GM23338 (cell line): ENCODE data around the gene IBTK. TPM values are rescaled to one million over a fixed set of nuclear protein-coding genes. Genes with fewer than 3 reads are reported as not detected.

Experiments used
- ATAC-seq: fragments of 200-7000 bp; cut with Tn5 transposase; 3 replicates; pipeline ENCODE4 v1.9.1; 2020
- DNase-seq: peaks from one replicate; pipeline ENCODE4 v3.0.0-alpha.2; 2015; ENCODE audit warnings: low spot score
- H2AFZ ChIP-seq: fragments of 200-600 bp; sonication (generic); 2 replicates; pipeline ENCODE4 v1.8.0; 2016; ENCODE audit warnings: antibody characterized with exemption, mild to moderate bottlenecking, moderate library complexity
- H3F3A ChIP-seq: fragments of 200-600 bp; sonication (generic); replicated peaks from 2 replicates; pipeline ENCODE4 v1.8.0; 2017; ENCODE audit warnings: antibody characterized with exemption, mixed run types, low read depth
- H3K27ac ChIP-seq: fragments of 200-600 bp; sonication (generic); 2 replicates; pipeline ENCODE4 v1.6.1; 2016; ENCODE audit warnings: low read depth
- H3K27me3 ChIP-seq: fragments of 200-600 bp; sonication (generic); 2 replicates; pipeline ENCODE4 v1.8.0; 2016; ENCODE audit warnings: mild to moderate bottlenecking, mixed run types, moderate library complexity; ENCODE audit not compliant: insufficient read depth
- H3K36me3 ChIP-seq: fragments of 200-600 bp; sonication (generic); 2 replicates; pipeline ENCODE4 v1.8.0; 2016; ENCODE audit warnings: mild to moderate bottlenecking; ENCODE audit not compliant: insufficient read depth
- H3K4me1 ChIP-seq: fragments of 200-600 bp; sonication (generic); 2 replicates; pipeline ENCODE4 v1.8.0; 2016; ENCODE audit warnings: mild to moderate bottlenecking, moderate library complexity; ENCODE audit not compliant: insufficient read depth
- H3K4me2 ChIP-seq: fragments of 200-600 bp; sonication (generic); 2 replicates; pipeline ENCODE4 v1.7.1; 2017; ENCODE audit warnings: mixed run types
- H3K4me3 ChIP-seq: fragments of 200-600 bp; sonication (generic); 2 replicates; pipeline ENCODE4 v1.6.1; 2016; ENCODE audit warnings: mixed run types
- H3K79me2 ChIP-seq: fragments of 200-600 bp; sonication (generic); replicated peaks from 2 replicates; pipeline ENCODE4 v1.8.0; 2017; ENCODE audit warnings: mild to moderate bottlenecking; ENCODE audit not compliant: insufficient read depth
- H3K9me2 ChIP-seq: fragments of 200-600 bp; sonication (generic); 2 replicates; pipeline ENCODE4 v1.8.0; 2017; ENCODE audit not compliant: insufficient read depth
- H4K20me1 ChIP-seq: fragments of 200-600 bp; sonication (generic); replicated peaks from 2 replicates; pipeline ENCODE4 v1.8.0; 2017; ENCODE audit warnings: mild to moderate bottlenecking; ENCODE audit not compliant: insufficient read depth
- H3K27ac Mint-ChIP-seq: 2 replicates; pipeline ENCODE4 v1.8.0; 2020; ENCODE audit warnings: inconsistent platforms, mild to moderate bottlenecking, moderate library complexity, mixed read lengths
- H3K27me3 Mint-ChIP-seq: 3 replicates; pipeline ENCODE4 v1.8.0; 2022; ENCODE audit warnings: low read depth, mild to moderate bottlenecking, moderate library complexity, mixed read lengths, inconsistent platforms; ENCODE audit not compliant: insufficient read depth, poor library complexity
- H3K36me3 Mint-ChIP-seq: 3 replicates; pipeline ENCODE4 v1.8.0; 2021; ENCODE audit warnings: low read depth, mild to moderate bottlenecking, inconsistent platforms, moderate library complexity, mixed read lengths
- H3K4me1 Mint-ChIP-seq: 3 replicates; pipeline ENCODE4 v1.8.0; 2020; ENCODE audit warnings: mild to moderate bottlenecking, inconsistent platforms, mixed read lengths
- H3K4me3 Mint-ChIP-seq: 3 replicates; pipeline ENCODE4 v1.8.0; 2021; ENCODE audit warnings: moderate library complexity, mild to moderate bottlenecking, inconsistent platforms, mixed read lengths
- H3K9me3 Mint-ChIP-seq: 3 replicates; pipeline ENCODE4 v1.8.0; 2020; ENCODE audit warnings: moderate library complexity, mild to moderate bottlenecking, inconsistent platforms, mixed read lengths
- CREB1 ChIP-seq: fragments of 250-450 bp; sonication (Bioruptor Pico); IDR thresholded peaks from 2 replicates; pipeline ENCODE4 v1.5.0; 2020; ENCODE audit warnings: low read depth, mild to moderate bottlenecking, moderate library complexity
- EZH2 ChIP-seq: fragments of 200-600 bp; sonication (generic); IDR thresholded peaks from one replicate; pipeline ENCODE4 v1.8.0; 2017; ENCODE audit warnings: antibody characterized with exemption, mild to moderate bottlenecking, low read depth; ENCODE audit not compliant: unreplicated experiment
- EZH2phosphoT487 ChIP-seq: fragments of 200-600 bp; sonication (generic); IDR thresholded peaks from one replicate; pipeline ENCODE4 v1.8.1; 2018; ENCODE audit warnings: antibody characterized with exemption; ENCODE audit not compliant: unreplicated experiment
- JUNB ChIP-seq: IDR thresholded peaks from one replicate; pipeline ENCODE4 v1.6.1; 2016; ENCODE audit warnings: antibody characterized with exemption; ENCODE audit not compliant: unreplicated experiment
- NANOG ChIP-seq: IDR thresholded peaks from 2 replicates; pipeline ENCODE4 v1.6.1; 2016; ENCODE audit warnings: antibody characterized with exemption, borderline replicate concordance
- POLR2AphosphoS5 ChIP-seq: IDR thresholded peaks from 2 replicates; pipeline ENCODE4 v1.6.1; 2016; ENCODE audit warnings: antibody characterized with exemption, low read depth
- STAT1 ChIP-seq: IDR thresholded peaks from one replicate; pipeline ENCODE4 v1.6.1; 2016; ENCODE audit warnings: antibody characterized with exemption; ENCODE audit not compliant: unreplicated experiment
- ZNF114 ChIP-seq: fragments of 250-450 bp; sonication (Bioruptor Pico); IDR thresholded peaks from 2 replicates; pipeline ENCODE4 v1.5.0; 2020; ENCODE audit warnings: mild to moderate bottlenecking, moderate library complexity
- ZNF331 ChIP-seq: fragments of 250-450 bp; sonication (Bioruptor Pico); IDR thresholded peaks from 2 replicates; pipeline ENCODE4 v1.5.0; 2020; ENCODE audit warnings: low read depth, mild to moderate bottlenecking, moderate library complexity
- polyA plus RNA-seq: library from polyadenylated mRNA; unstranded; fragments of >200 nt; fragmentation: Nextera tagmentation; extraction: Ambion mirVana; gene quantifications from 2 replicates; pipeline ENCODE4 v1.2.1, GENCODE V29; 2016
- total RNA-seq: library from RNA; depleted of rRNA; stranded (reverse); fragments of >200 nt; shearing (Covaris generic); gene quantifications from 2 replicates; pipeline ENCODE4 v1.2.3, GENCODE V29; 2014
- TF ChIP-seq, protein P1 (sequence below), 2 experiments: fragments of 200-600 bp in 1 of 2; sonication (generic) in 1 of 2; conservative IDR thresholded peaks; 2 replicates each; pipeline versions ENCODE4 v1.5.1 to v1.6.1; 2016 to 2017; ENCODE audit warnings: antibody characterized with exemption in 2 of 2, low read depth in 2 of 2, mild to moderate bottlenecking in 2 of 2, moderate library complexity in 1 of 2
- TF ChIP-seq, protein P2 (sequence below): IDR thresholded peaks from 2 replicates; pipeline ENCODE4 v1.6.1; 2016; ENCODE audit warnings: antibody characterized with exemption
- TF ChIP-seq, protein P3 (sequence below): IDR thresholded peaks from one replicate; pipeline ENCODE4 v1.6.1; 2018; ENCODE audit warnings: antibody characterized with exemption; ENCODE audit not compliant: unreplicated experiment
- TF ChIP-seq, protein P4 (sequence below): fragments of 250-450 bp; sonication (Bioruptor Pico); IDR thresholded peaks from 2 replicates; pipeline ENCODE4 v1.5.0; 2020; ENCODE audit warnings: mild to moderate bottlenecking, moderate library complexity

The IBTK gene
- total and polyA plus RNA-seq, 2 experiments from 2014 or later, result 16.0 to 28.7 TPM

DNA sequence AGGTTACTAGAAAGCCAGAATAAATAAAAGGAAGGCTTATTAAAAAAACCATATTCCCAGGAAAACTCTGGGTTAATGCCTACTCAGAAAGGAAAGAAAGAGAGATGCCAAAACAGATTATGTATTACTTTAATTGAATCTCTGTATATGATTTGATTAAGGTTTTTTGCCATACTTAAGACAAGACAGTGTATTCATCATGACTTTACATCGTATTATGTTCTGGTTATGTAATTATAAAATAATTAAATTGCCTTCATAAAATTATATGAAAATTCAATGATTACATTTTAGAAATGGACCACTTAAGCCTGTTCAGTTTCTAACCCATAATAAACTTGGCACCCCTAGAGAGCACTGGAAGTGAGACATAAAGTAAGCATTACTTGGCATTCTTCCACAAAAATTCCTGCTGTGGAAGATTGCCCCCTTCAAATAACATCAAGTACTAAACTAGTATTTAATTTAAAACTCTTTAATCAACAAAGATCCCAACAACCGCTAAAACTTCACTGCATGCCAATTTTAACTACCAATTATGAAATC, 20.8 kb upstream of the IBTK start:
- H3K36me3 Mint-ChIP-seq, result no peaks in the 10 kb centered on the region
- TF ChIP-seq, protein P1, sequence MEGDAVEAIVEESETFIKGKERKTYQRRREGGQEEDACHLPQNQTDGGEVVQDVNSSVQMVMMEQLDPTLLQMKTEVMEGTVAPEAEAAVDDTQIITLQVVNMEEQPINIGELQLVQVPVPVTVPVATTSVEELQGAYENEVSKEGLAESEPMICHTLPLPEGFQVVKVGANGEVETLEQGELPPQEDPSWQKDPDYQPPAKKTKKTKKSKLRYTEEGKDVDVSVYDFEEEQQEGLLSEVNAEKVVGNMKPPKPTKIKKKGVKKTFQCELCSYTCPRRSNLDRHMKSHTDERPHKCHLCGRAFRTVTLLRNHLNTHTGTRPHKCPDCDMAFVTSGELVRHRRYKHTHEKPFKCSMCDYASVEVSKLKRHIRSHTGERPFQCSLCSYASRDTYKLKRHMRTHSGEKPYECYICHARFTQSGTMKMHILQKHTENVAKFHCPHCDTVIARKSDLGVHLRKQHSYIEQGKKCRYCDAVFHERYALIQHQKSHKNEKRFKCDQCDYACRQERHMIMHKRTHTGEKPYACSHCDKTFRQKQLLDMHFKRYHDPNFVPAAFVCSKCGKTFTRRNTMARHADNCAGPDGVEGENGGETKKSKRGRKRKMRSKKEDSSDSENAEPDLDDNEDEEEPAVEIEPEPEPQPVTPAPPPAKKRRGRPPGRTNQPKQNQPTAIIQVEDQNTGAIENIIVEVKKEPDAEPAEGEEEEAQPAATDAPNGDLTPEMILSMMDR (conservative IDR thresholded peaks at IDR 0.05; ENCODE audit: low read depth in 2 of 2), result no peak
- TF ChIP-seq EZH2 (no peak), EZH2phosphoT487 (no peak), ZNF331 (no peak), STAT1 (no peak), CREB1 (CRISPR knock-in tag) (no peak), JUNB (no peak), POLR2AphosphoS5 (no peak), NANOG (no peak), ZNF114 (CRISPR knock-in tag) (no peak)
- TF ChIP-seq, protein P2, sequence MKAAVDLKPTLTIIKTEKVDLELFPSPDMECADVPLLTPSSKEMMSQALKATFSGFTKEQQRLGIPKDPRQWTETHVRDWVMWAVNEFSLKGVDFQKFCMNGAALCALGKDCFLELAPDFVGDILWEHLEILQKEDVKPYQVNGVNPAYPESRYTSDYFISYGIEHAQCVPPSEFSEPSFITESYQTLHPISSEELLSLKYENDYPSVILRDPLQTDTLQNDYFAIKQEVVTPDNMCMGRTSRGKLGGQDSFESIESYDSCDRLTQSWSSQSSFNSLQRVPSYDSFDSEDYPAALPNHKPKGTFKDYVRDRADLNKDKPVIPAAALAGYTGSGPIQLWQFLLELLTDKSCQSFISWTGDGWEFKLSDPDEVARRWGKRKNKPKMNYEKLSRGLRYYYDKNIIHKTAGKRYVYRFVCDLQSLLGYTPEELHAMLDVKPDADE, result no peak
- TF ChIP-seq, protein P3, sequence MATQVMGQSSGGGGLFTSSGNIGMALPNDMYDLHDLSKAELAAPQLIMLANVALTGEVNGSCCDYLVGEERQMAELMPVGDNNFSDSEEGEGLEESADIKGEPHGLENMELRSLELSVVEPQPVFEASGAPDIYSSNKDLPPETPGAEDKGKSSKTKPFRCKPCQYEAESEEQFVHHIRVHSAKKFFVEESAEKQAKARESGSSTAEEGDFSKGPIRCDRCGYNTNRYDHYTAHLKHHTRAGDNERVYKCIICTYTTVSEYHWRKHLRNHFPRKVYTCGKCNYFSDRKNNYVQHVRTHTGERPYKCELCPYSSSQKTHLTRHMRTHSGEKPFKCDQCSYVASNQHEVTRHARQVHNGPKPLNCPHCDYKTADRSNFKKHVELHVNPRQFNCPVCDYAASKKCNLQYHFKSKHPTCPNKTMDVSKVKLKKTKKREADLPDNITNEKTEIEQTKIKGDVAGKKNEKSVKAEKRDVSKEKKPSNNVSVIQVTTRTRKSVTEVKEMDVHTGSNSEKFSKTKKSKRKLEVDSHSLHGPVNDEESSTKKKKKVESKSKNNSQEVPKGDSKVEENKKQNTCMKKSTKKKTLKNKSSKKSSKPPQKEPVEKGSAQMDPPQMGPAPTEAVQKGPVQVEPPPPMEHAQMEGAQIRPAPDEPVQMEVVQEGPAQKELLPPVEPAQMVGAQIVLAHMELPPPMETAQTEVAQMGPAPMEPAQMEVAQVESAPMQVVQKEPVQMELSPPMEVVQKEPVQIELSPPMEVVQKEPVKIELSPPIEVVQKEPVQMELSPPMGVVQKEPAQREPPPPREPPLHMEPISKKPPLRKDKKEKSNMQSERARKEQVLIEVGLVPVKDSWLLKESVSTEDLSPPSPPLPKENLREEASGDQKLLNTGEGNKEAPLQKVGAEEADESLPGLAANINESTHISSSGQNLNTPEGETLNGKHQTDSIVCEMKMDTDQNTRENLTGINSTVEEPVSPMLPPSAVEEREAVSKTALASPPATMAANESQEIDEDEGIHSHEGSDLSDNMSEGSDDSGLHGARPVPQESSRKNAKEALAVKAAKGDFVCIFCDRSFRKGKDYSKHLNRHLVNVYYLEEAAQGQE, result no peak
- TF ChIP-seq, protein P4, sequence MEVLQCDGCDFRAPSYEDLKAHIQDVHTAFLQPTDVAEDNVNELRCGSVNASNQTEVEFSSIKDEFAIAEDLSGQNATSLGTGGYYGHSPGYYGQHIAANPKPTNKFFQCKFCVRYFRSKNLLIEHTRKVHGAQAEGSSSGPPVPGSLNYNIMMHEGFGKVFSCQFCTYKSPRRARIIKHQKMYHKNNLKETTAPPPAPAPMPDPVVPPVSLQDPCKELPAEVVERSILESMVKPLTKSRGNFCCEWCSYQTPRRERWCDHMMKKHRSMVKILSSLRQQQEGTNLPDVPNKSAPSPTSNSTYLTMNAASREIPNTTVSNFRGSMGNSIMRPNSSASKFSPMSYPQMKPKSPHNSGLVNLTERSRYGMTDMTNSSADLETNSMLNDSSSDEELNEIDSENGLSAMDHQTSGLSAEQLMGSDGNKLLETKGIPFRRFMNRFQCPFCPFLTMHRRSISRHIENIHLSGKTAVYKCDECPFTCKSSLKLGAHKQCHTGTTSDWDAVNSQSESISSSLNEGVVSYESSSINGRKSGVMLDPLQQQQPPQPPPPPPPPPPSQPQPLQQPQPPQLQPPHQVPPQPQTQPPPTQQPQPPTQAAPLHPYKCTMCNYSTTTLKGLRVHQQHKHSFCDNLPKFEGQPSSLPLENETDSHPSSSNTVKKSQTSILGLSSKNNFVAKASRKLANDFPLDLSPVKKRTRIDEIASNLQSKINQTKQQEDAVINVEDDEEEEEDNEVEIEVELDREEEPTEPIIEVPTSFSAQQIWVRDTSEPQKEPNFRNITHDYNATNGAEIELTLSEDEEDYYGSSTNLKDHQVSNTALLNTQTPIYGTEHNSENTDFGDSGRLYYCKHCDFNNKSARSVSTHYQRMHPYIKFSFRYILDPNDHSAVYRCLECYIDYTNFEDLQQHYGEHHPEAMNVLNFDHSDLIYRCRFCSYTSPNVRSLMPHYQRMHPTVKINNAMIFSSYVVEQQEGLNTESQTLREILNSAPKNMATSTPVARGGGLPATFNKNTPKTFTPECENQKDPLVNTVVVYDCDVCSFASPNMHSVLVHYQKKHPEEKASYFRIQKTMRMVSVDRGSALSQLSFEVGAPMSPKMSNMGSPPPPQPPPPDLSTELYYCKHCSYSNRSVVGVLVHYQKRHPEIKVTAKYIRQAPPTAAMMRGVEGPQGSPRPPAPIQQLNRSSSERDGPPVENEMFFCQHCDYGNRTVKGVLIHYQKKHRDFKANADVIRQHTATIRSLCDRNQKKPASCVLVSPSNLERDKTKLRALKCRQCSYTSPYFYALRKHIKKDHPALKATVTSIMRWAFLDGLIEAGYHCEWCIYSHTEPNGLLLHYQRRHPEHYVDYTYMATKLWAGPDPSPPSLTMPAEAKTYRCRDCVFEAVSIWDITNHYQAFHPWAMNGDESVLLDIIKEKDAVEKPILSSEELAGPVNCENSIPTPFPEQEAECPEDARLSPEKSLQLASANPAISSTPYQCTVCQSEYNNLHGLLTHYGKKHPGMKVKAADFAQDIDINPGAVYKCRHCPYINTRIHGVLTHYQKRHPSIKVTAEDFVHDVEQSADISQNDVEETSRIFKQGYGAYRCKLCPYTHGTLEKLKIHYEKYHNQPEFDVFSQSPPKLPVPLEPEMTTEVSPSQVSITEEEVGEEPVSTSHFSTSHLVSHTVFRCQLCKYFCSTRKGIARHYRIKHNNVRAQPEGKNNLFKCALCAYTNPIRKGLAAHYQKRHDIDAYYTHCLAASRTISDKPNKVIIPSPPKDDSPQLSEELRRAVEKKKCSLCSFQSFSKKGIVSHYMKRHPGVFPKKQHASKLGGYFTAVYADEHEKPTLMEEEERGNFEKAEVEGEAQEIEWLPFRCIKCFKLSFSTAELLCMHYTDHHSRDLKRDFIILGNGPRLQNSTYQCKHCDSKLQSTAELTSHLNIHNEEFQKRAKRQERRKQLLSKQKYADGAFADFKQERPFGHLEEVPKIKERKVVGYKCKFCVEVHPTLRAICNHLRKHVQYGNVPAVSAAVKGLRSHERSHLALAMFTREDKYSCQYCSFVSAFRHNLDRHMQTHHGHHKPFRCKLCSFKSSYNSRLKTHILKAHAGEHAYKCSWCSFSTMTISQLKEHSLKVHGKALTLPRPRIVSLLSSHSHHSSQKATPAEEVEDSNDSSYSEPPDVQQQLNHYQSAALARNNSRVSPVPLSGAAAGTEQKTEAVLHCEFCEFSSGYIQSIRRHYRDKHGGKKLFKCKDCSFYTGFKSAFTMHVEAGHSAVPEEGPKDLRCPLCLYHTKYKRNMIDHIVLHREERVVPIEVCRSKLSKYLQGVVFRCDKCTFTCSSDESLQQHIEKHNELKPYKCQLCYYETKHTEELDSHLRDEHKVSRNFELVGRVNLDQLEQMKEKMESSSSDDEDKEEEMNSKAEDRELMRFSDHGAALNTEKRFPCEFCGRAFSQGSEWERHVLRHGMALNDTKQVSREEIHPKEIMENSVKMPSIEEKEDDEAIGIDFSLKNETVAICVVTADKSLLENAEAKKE (CRISPR knock-in tag), result no peak
- no peak overlapping the region for H2AFZ ChIP-seq
- H3K4me1 ChIP-seq, result peaks cover 18% of the 10 kb centered on the region
- no peak overlapping the region for H3K27ac ChIP-seq
- ATAC-seq, result no peak
- H3K4me1 Mint-ChIP-seq, result peaks cover 31% of the 10 kb centered on the region
- peaks cover 5% of the 10 kb centered on the region for H3K9me2 ChIP-seq
- H3K4me3 Mint-ChIP-seq, result no peak overlapping the region
- no peak overlapping the region for H3K27ac Mint-ChIP-seq
- no peaks in the 10 kb centered on the region for H3F3A ChIP-seq
- DNase-seq, result no peak
- H3K27me3 Mint-ChIP-seq, result peaks cover 6% of the 10 kb centered on the region
- no peaks in the 10 kb centered on the region for H3K9me3 Mint-ChIP-seq
- H3K79me2 ChIP-seq, result no peaks in the 10 kb centered on the region
- H3K27me3 ChIP-seq, result no peaks in the 10 kb centered on the region
- no peak overlapping the region for H3K4me2 ChIP-seq
- no peaks in the 10 kb centered on the region for H3K36me3 ChIP-seq
- no peak overlapping the region for H3K4me3 ChIP-seq
- no peaks in the 10 kb centered on the region for H4K20me1 ChIP-seq
